GM12874 (cell line): ENCODE data around the gene RRM2.
A peak's percentile ranks its signal among the peaks of the same experiment; 100 is the strongest.

Experiments used
- CTCF ChIP-seq: IDR thresholded peaks from 2 replicates; pipeline ENCODE4 v1.5.1; 2011; ENCODE audit warnings: low read depth, mild to moderate bottlenecking, control low read depth, low read length, moderate library complexity; ENCODE audit not compliant: insufficient read depth

RRM2 gene

DNA sequence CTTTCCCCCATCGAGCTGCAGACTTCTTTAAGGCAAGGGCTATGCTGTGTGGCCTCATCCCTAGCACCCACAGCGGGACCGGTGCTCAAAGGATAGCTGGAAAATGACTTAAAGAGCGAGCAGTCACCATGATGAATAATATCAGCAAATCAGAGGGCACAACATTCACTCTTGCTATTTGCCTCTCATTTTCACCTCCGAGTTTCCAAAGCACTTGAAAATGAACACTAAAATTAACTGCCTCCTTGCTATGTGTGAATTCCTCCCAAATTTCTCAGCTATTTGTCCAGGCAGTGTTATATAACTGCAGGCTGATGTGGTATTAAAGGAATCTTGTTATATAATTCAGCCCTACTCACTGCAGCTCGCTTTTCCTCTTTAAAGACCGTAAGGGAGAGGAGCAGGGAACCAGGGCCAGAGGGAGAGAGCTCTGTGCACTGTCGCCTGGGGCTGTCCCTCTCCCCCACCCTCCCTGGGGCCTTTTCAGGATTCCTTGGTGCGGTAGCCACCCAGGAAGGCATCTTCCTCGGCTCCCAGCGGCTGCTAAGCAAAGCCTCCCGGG is 43.8 kb upstream of the RRM2 start:
- no peak for TF ChIP-seq CTCF

DNA sequence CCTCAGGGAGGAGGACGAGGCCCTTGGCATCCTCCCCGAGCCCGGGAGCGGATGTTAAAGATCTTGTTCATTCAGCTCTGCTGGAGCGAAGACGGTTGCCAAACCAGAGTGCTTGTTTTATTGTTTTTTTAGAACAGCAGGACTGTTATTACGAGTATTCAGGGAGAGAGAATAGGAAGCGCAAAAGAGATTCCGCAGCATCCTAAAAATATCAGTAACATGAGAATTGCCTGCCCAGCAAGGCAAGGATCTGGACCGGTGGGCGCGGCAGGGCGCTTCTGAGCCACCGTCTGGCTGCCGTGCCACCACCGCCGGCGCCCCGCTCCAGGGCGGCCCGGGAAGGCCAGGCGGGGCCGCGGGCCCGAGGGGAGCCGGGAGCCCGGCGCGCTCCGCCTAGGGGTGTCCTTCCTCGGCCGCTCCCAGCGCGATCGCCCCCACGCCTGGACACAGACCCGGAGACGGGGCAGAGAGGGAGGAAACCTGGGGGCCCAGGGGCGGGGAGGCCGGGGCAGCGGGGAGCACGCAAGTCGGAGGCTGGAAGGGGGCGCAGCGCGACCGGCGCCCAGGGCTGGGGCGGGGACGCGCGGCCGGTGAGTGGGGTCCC is 43.2 kb upstream of the RRM2 start:
- TF ChIP-seq CTCF = no peak

- peak; percentile 59 for TF ChIP-seq CTCF
These were observed 42.5 kb upstream of the RRM2 start, which contains the start of gene CYS1 for GRCh38 chr2:10079870-10080535. Gene CYS1, minus strand, starts transcription at chr2:10080411. Its CDS starts 188 bp downstream, at chr2:10080223.

DNA sequence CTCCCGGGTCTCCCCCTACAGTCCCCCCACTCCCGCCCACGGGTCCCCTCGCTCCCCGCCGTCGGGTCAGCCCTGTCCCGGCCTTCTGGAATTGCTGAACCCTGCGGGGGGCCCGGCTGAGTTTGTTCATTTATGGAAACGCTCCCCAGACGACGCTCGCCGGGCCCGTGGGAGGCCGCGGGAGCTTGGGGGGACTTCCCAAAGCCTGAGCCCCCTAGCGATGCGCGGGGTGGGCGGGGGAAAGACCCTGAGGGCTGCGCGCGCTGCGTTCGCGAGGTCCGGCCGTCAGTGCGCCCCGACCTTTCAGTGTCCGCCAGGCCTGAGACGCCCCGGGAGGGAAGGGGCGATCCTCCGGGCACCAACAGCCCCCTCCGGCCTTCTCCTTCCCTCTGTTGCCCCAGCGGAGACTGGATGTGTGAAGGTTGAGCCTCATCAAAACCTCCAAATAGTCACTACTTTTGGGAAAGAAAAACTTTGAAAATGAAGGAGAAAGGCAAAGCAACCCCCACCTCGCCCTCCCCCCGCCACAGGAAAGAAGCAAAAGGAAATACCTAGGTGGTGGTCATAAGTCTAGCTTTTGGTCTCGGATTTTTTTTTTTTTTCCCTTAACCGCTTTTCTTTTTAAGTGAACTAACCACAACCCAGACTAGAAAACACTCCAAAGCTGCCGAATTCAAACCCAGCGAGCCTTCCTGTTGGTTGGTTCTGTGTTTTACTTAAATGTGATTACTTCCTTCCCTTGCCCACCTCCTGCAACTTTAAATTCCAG is 41.8 kb upstream of the RRM2 start:
- no peak for TF ChIP-seq CTCF

GRCh38 chr2:10083046-10083445 is 39.5 kb upstream of the RRM2 start:
- TF ChIP-seq CTCF = no peak

DNA sequence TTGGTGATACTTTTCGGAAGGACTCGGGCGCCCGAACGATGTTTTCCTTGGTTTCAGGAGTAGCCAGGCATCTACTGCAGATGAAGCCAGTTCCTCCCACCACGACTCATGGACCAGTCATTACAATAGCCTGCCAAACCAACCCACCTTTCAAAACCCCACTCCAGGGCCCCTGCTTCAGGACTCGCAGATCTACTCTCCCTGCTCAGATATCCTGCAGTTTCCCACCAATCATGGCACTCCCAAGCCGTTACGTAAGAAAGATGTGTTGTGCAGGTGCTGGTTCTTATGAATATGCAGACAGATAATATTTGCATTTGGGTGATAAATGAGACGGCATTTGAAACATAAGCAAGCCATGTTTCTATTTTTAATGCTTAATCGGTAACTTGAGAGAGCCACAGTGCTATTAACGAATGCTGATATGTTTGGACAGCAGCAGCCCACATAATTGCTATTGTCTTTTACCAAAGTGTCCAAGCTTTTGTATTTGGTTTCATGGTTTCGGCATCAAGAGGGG is 38.8 kb upstream of the RRM2 start:
- no peak for TF ChIP-seq CTCF
